OCI-LY1 (cell line): Measurements from ENCODE around the gene OR9Q1.

Experiments used
- EZH2 ChIP-seq: fragments of 200-600 bp; sonication (generic), shearing (Covaris generic); IDR thresholded peaks from 2 replicates; pipeline ENCODE4 v1.8.0; 2017; ENCODE audit warnings: borderline replicate concordance, mixed run types, mild to moderate bottlenecking, antibody characterized with exemption, low read length, moderate library complexity, mixed read lengths
- TF ChIP-seq, protein P1 (sequence below): fragments of 200-600 bp; sonication (generic), shearing (Covaris generic); IDR thresholded peaks from 2 replicates; pipeline ENCODE4 v1.5.1; 2017; ENCODE audit warnings: mild to moderate bottlenecking, antibody characterized with exemption, low read length, moderate library complexity, mixed read lengths

GRCh38 chr11:58199271-58199670, 175.6 kb downstream of the OR9Q1 start:
- TF ChIP-seq, protein P1, sequence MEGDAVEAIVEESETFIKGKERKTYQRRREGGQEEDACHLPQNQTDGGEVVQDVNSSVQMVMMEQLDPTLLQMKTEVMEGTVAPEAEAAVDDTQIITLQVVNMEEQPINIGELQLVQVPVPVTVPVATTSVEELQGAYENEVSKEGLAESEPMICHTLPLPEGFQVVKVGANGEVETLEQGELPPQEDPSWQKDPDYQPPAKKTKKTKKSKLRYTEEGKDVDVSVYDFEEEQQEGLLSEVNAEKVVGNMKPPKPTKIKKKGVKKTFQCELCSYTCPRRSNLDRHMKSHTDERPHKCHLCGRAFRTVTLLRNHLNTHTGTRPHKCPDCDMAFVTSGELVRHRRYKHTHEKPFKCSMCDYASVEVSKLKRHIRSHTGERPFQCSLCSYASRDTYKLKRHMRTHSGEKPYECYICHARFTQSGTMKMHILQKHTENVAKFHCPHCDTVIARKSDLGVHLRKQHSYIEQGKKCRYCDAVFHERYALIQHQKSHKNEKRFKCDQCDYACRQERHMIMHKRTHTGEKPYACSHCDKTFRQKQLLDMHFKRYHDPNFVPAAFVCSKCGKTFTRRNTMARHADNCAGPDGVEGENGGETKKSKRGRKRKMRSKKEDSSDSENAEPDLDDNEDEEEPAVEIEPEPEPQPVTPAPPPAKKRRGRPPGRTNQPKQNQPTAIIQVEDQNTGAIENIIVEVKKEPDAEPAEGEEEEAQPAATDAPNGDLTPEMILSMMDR: no peak
- TF ChIP-seq EZH2: no peak
